Gastrocnemius medialis (tissue), 4 donors: ENCODE measurements around the gene ZNF407.

Experiments used
- CTCF ChIP-seq, 5 experiments: fragments of 450-650 bp in 3 of 5; fragments of 200-600 bp in 2 of 5; sonication (generic) in 2 of 5; IDR thresholded peaks in 4 of 5; conservative IDR thresholded peaks in 1 of 5; 1 replicate in 4 of 5; 2 replicates in 1 of 5; pipeline ENCODE4 v1.5.1; 2016 to 2019; ENCODE audit warnings: antibody characterized with exemption in 5 of 5, mild to moderate bottlenecking in 3 of 5, moderate library complexity in 3 of 5
- POLR2A ChIP-seq, 2 donors: fragments of 450-650 bp; IDR thresholded peaks; one replicate each; pipeline ENCODE4 v1.6.1; 2017; ENCODE audit warnings: antibody characterized with exemption in 2 of 2, mild to moderate bottlenecking in 2 of 2, moderate library complexity in 2 of 2

- TF ChIP-seq CTCF (IDR thresholded peaks at IDR 0.05 in 4 of 5, conservative IDR thresholded peaks at IDR 0.05 in 1 of 5) = no peak
- TF ChIP-seq POLR2A (IDR thresholded peaks at IDR 0.05) = no peak
Measured at GRCh38 chr18:75043478-75043877, 445.8 kb downstream of the ZNF407 start.
